ENCODE measurements around the gene HSD3B1. TPM values are rescaled to one million over a fixed set of nuclear protein-coding genes. Genes with fewer than 3 reads are reported as not detected.
A peak's percentile ranks its signal among the peaks of the same experiment; 100 is the strongest.

Gene HSD3B1
- total RNA-seq, 1 experiment from 2014 or later = not detected

GRCh38 chr1:119504831-119505230, 2.2 kb upstream of the HSD3B1 start:
- H3K36me3 ChIP-seq (ENCODE audit: low read depth, low read length) = no peaks in the 10 kb centered on the region
- POLR2A ChIA-PET (ENCODE audit: unreplicated experiment) = interaction anchor here (0.6 kb wide), 1 partner anchor 59 kb away, joined by 3 read pairs; no protein-coding TSS in a partner anchor
- H3K4me1 ChIP-seq (ENCODE audit: insufficient read depth, low read length) = peaks cover 8% of the 10 kb centered on the region; the same call in 1 of the 2 replicates
- no peaks in the 10 kb centered on the region for H3F3A ChIP-seq (ENCODE audit: low read length, unreplicated experiment)
- no peak for ATAC-seq
- no peaks in the 10 kb centered on the region for H3K9me3 ChIP-seq (ENCODE audit: low read length)
- no peaks in the 10 kb centered on the region for H3K27me3 ChIP-seq (ENCODE audit: low read length)
- CTCF ChIA-PET = no interaction called here
- no peak overlapping the region for H3K27ac ChIP-seq (ENCODE audit: low read length)
- no peak overlapping the region for H3K4me3 ChIP-seq (ENCODE audit: low read length)
- H2AFZ ChIP-seq (ENCODE audit: low read length) = no peak overlapping the region
- TF ChIP-seq EZH2 (IDR thresholded peaks at IDR 0.05; ENCODE audit: low read length, unreplicated experiment) = no peak
- no peak for TF ChIP-seq EZH2phosphoT487 (IDR thresholded peaks at IDR 0.05; ENCODE audit: borderline replicate concordance, low read length)
- TF ChIP-seq, protein P1, sequence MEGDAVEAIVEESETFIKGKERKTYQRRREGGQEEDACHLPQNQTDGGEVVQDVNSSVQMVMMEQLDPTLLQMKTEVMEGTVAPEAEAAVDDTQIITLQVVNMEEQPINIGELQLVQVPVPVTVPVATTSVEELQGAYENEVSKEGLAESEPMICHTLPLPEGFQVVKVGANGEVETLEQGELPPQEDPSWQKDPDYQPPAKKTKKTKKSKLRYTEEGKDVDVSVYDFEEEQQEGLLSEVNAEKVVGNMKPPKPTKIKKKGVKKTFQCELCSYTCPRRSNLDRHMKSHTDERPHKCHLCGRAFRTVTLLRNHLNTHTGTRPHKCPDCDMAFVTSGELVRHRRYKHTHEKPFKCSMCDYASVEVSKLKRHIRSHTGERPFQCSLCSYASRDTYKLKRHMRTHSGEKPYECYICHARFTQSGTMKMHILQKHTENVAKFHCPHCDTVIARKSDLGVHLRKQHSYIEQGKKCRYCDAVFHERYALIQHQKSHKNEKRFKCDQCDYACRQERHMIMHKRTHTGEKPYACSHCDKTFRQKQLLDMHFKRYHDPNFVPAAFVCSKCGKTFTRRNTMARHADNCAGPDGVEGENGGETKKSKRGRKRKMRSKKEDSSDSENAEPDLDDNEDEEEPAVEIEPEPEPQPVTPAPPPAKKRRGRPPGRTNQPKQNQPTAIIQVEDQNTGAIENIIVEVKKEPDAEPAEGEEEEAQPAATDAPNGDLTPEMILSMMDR (conservative IDR thresholded peaks at IDR 0.05; ENCODE audit: low read depth, low read length) = no peak
- no peak for DNase-seq
- H3K79me2 ChIP-seq (ENCODE audit: low read length) = no peaks in the 10 kb centered on the region
- H3K9ac ChIP-seq (ENCODE audit: low read length) = no peak overlapping the region
- intact Hi-C loops (cut with micrococcal nuclease) = no loop called here
- no peaks in the 10 kb centered on the region for H4K20me1 ChIP-seq (ENCODE audit: low read length)
- BruUV-seq (replicated peaks) = no TSS peak
- H3K9me2 ChIP-seq (replicated peaks; ENCODE audit: low read length) = no peaks in the 10 kb centered on the region
- H3K4me2 ChIP-seq (ENCODE audit: low read length) = no peak overlapping the region

DNA sequence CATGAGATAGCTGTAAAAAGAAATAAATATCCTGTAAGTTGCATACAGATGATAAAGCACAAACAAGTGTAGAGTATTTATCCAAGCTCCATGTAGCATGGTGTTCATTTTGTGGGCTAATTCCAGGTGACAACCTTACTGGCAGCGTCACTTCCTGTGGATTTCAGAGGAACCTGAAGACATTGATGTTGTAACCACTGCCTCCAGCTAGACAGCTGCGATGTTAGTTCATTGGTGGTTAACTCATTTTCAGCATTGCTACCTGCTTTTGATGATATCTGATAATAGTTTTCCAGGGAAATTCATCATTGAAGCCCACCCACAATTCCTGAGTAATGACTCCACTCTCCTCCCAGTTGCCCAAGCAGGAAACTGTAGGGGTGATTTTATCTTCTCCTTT, 3.0 kb downstream of the HSD3B1 start:
- Histone ChIP-seq H3K9ac (ENCODE audit: low read length) (no peak overlapping the region), H3K9me2 (replicated peaks; ENCODE audit: low read length) (no peaks in the 10 kb centered on the region), H3K9me3 (ENCODE audit: low read length) (no peaks in the 10 kb centered on the region), H3K27ac (ENCODE audit: low read length) (no peak overlapping the region), H3K4me1 (ENCODE audit: insufficient read depth, low read length) (peaks cover 8% of the 10 kb centered on the region; the same call in 1 of the 2 replicates), H3K4me2 (ENCODE audit: low read length) (no peak overlapping the region), H3K27me3 (ENCODE audit: low read length) (no peaks in the 10 kb centered on the region), H2AFZ (ENCODE audit: low read length) (no peak overlapping the region), H3K36me3 (ENCODE audit: low read depth, low read length) (no peaks in the 10 kb centered on the region), H3F3A (ENCODE audit: low read length, unreplicated experiment) (no peaks in the 10 kb centered on the region), H3K79me2 (ENCODE audit: low read length) (no peaks in the 10 kb centered on the region), H3K4me3 (ENCODE audit: low read length) (no peak overlapping the region), H4K20me1 (ENCODE audit: low read length) (no peaks in the 10 kb centered on the region)
- no peak for ATAC-seq
- ChIA-PET POLR2A (ENCODE audit: unreplicated experiment) (no interaction called here), CTCF (no interaction called here)
- TF ChIP-seq, protein P1 (conservative IDR thresholded peaks at IDR 0.05; ENCODE audit: low read depth, low read length) = no peak
- TF ChIP-seq EZH2phosphoT487 (IDR thresholded peaks at IDR 0.05; ENCODE audit: borderline replicate concordance, low read length) (no peak), EZH2 (IDR thresholded peaks at IDR 0.05; ENCODE audit: low read length, unreplicated experiment) (no peak)
- intact Hi-C loops (cut with micrococcal nuclease) = no loop called here
- no TSS peak for BruUV-seq (replicated peaks)
- peak; percentile 36 for DNase-seq

DNA sequence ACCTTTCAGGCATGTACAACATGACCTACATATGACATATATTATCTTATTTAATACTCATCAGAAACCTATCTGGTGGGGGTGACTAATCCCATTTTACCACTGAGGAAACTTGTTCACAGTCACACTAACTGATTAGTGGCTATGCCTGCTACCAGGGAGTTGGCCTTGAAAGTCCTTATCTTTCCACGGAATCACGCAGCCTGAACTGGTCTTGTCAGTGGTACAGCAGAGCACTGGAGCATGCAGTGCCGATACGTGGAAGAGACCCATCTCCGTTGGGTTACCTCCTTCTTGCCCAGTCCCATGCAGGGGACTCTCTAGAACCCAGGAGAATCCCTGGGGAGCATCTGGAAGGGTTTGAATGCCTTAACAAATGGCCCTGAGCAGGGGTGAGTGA, 8.2 kb downstream of the HSD3B1 start:
- Histone ChIP-seq H3K9me2 (replicated peaks; ENCODE audit: low read length) (no peaks in the 10 kb centered on the region), H3K4me1 (ENCODE audit: insufficient read depth, low read length) (no peaks in the 10 kb centered on the region), H3K4me2 (ENCODE audit: low read length) (no peak overlapping the region), H3K79me2 (ENCODE audit: low read length) (no peaks in the 10 kb centered on the region), H3K4me3 (ENCODE audit: low read length) (no peak overlapping the region), H3K9ac (ENCODE audit: low read length) (no peak overlapping the region), H3K36me3 (ENCODE audit: low read depth, low read length) (no peaks in the 10 kb centered on the region), H3K9me3 (ENCODE audit: low read length) (no peaks in the 10 kb centered on the region), H4K20me1 (ENCODE audit: low read length) (no peaks in the 10 kb centered on the region), H3K27ac (ENCODE audit: low read length) (no peak overlapping the region), H3K27me3 (ENCODE audit: low read length) (peaks cover 12% of the 10 kb centered on the region), H3F3A (ENCODE audit: low read length, unreplicated experiment) (no peaks in the 10 kb centered on the region), H2AFZ (ENCODE audit: low read length) (no peak overlapping the region)
- TF ChIP-seq, protein P1 (conservative IDR thresholded peaks at IDR 0.05; ENCODE audit: low read depth, low read length) = no peak
- no peak for TF ChIP-seq EZH2 (IDR thresholded peaks at IDR 0.05; ENCODE audit: low read length, unreplicated experiment)
- TF ChIP-seq EZH2phosphoT487 (IDR thresholded peaks at IDR 0.05; ENCODE audit: borderline replicate concordance, low read length) = no peak
- CTCF ChIA-PET = no interaction called here
- DNase-seq (no peak), ATAC-seq (no peak)
- POLR2A ChIA-PET (ENCODE audit: unreplicated experiment) = no interaction called here
- intact Hi-C loops (cut with micrococcal nuclease) = no loop called here
- no TSS peak for BruUV-seq (replicated peaks)

All from PC-3 (cell line).